K562 (cell line): ENCODE measurements around the gene PODXL.

ENCODE experiments used
- BDP1 ChIP-seq: IDR thresholded peaks from 3 replicates; pipeline ENCODE4 v1.6.1; 2011; ENCODE audit not compliant: insufficient read length, insufficient read depth
- GABPB1 ChIP-seq: sonication (generic); formaldehyde crosslinking; IDR thresholded peaks from 2 replicates; pipeline ENCODE4 v1.8.0; 2022; ENCODE audit warnings: mild to moderate bottlenecking, missing genetic modification reagents
- HCFC1 ChIP-seq: IDR thresholded peaks from 2 replicates; pipeline ENCODE4 v1.6.1; 2012; ENCODE audit warnings: low read depth, low read length, improper control_type of control experiment
- MYC ChIP-seq, 2 experiments: fragments of 250-450 bp in 1 of 2; sonication (Bioruptor Pico) in 1 of 2; IDR thresholded peaks; 2 replicates each; pipeline versions ENCODE4 v1.5.1 to v1.6.1; 2012 to 2021; ENCODE audit warnings: low read depth in 2 of 2, borderline replicate concordance in 1 of 2, improper control_type of control experiment in 1 of 2, low read length in 1 of 2, mild to moderate bottlenecking in 1 of 2, moderate library complexity in 1 of 2
- TCF7L2 ChIP-seq: fragments of 150-350 bp; IDR thresholded peaks from 2 replicates; pipeline ENCODE4 v1.6.1; 2016; ENCODE audit warnings: low read depth, mild to moderate bottlenecking, low read length, moderate library complexity
- ZNF124 ChIP-seq: sonication (generic); formaldehyde crosslinking; IDR thresholded peaks from 2 replicates; pipeline ENCODE4 v1.8.1; 2022; ENCODE audit warnings: missing genetic modification reagents
- ZSCAN29 ChIP-seq: fragments of 450-650 bp; IDR thresholded peaks from 2 replicates; pipeline ENCODE4 v1.6.1; 2017
- TF ChIP-seq, protein P1 (sequence below): fragments of 250-450 bp; sonication (Bioruptor Pico); IDR thresholded peaks from 2 replicates; pipeline ENCODE4 v1.5.0; 2020; ENCODE audit warnings: mild to moderate bottlenecking
- TF ChIP-seq, protein P2 (sequence below), 3 experiments: IDR thresholded peaks in 2 of 3; conservative IDR thresholded peaks in 1 of 3; 2 replicates each; pipeline ENCODE4 v1.5.1; 2011 to 2012; ENCODE audit warnings: low read length in 3 of 3, mild to moderate bottlenecking in 3 of 3, control low read depth in 2 of 3, improper control_type of control experiment in 1 of 3, inconsistent platforms in 1 of 3, low read depth in 1 of 3, mixed read lengths in 1 of 3, moderate library complexity in 1 of 3; ENCODE audit not compliant: insufficient read depth in 2 of 3
- TF ChIP-seq, protein P3 (sequence below): sonication (generic); formaldehyde crosslinking; IDR thresholded peaks from 2 replicates; pipeline ENCODE4 v1.5.0; 2020; ENCODE audit warnings: missing genetic modification reagents
- TF ChIP-seq, protein P4 (sequence below): fragments of 450-650 bp; IDR thresholded peaks from 2 replicates; pipeline ENCODE4 v1.6.1; 2016

DNA sequence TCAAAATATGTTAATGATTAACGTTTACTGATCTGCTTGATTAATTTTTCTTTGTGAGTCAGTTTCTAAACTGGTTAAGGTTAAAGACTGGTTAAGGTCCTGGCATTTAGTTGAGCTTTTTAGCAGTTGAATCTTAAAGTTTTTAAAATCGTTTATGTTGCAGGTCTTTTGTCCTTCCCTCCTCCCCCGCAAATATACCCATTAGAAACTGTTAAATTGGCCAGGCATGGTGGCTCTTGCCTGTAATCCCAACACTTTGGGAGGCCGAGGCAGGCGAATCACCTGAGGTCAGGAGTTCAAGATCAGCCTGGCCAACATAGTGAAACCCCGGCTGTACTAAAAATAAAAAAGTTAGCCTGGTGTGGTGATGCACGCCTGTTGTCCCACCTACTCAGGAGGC, 100.9 kb downstream of the PODXL start:
- no peak for TF ChIP-seq MYC (IDR thresholded peaks at IDR 0.05; ENCODE audit: low read depth, low read length)
- TF ChIP-seq MYC (CRISPR knock-in tag; IDR thresholded peaks at IDR 0.05; ENCODE audit: borderline replicate concordance, low read depth) = no peak
- TF ChIP-seq, protein P1, sequence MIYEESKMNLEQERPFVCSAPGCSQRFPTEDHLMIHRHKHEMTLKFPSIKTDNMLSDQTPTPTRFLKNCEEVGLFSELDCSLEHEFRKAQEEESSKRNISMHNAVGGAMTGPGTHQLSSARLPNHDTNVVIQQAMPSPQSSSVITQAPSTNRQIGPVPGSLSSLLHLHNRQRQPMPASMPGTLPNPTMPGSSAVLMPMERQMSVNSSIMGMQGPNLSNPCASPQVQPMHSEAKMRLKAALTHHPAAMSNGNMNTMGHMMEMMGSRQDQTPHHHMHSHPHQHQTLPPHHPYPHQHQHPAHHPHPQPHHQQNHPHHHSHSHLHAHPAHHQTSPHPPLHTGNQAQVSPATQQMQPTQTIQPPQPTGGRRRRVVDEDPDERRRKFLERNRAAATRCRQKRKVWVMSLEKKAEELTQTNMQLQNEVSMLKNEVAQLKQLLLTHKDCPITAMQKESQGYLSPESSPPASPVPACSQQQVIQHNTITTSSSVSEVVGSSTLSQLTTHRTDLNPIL (CRISPR knock-in tag) = no peak
- TF ChIP-seq GABPB1 (CRISPR knock-in tag) = no peak
- TF ChIP-seq, protein P2, sequence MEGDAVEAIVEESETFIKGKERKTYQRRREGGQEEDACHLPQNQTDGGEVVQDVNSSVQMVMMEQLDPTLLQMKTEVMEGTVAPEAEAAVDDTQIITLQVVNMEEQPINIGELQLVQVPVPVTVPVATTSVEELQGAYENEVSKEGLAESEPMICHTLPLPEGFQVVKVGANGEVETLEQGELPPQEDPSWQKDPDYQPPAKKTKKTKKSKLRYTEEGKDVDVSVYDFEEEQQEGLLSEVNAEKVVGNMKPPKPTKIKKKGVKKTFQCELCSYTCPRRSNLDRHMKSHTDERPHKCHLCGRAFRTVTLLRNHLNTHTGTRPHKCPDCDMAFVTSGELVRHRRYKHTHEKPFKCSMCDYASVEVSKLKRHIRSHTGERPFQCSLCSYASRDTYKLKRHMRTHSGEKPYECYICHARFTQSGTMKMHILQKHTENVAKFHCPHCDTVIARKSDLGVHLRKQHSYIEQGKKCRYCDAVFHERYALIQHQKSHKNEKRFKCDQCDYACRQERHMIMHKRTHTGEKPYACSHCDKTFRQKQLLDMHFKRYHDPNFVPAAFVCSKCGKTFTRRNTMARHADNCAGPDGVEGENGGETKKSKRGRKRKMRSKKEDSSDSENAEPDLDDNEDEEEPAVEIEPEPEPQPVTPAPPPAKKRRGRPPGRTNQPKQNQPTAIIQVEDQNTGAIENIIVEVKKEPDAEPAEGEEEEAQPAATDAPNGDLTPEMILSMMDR (IDR thresholded peaks at IDR 0.05 in 2 of 3, conservative IDR thresholded peaks at IDR 0.05 in 1 of 3; ENCODE audit: insufficient read depth in 2 of 3, low read depth in 1 of 3, low read length in 3 of 3) = no peak
- TF ChIP-seq TCF7L2 = no peak
- no peak for TF ChIP-seq ZSCAN29
- TF ChIP-seq, protein P3, sequence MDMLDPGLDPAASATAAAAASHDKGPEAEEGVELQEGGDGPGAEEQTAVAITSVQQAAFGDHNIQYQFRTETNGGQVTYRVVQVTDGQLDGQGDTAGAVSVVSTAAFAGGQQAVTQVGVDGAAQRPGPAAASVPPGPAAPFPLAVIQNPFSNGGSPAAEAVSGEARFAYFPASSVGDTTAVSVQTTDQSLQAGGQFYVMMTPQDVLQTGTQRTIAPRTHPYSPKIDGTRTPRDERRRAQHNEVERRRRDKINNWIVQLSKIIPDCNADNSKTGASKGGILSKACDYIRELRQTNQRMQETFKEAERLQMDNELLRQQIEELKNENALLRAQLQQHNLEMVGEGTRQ (CRISPR knock-in tag) = no peak
- TF ChIP-seq, protein P4, sequence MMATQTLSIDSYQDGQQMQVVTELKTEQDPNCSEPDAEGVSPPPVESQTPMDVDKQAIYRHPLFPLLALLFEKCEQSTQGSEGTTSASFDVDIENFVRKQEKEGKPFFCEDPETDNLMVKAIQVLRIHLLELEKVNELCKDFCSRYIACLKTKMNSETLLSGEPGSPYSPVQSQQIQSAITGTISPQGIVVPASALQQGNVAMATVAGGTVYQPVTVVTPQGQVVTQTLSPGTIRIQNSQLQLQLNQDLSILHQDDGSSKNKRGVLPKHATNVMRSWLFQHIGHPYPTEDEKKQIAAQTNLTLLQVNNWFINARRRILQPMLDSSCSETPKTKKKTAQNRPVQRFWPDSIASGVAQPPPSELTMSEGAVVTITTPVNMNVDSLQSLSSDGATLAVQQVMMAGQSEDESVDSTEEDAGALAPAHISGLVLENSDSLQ = no peak
- TF ChIP-seq BDP1 = no peak
- TF ChIP-seq ZNF124 = no peak
- no peak for TF ChIP-seq HCFC1
